ENCODE data around the gene ARL8B. TPM values are rescaled to one million over a fixed set of nuclear protein-coding genes. Genes with fewer than 3 reads are reported as not detected.

The ARL8B gene
- polyA plus RNA-seq, 1 of the 3 experiments (the other 2 are of a cell fraction), result 21.9 TPM

DNA sequence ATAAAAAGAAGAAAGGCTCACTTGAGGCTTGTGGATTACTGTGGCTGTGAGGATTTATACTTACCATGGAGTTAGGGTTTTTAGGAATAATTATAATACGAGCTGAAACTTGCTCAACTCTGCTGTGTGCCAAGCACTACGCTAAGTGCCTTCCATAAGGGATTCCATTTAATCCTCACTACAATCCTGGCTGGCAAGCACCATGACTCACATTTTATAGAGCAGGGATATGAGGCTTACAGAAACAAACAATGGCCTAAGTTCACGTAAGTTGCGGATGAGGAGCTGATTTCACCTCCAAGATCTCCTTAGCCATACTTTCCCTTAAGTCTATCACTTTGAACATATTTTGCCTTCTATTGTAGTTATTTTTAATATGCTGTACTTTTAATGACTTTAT is 43.9 kb upstream of the ARL8B start:
- Histone ChIP-seq H3K27me3 (ENCODE audit: insufficient read depth) (peaks cover 6% of the 10 kb centered on the region; the same call in 1 of the 2 replicates), H3K36me3 (replicated peaks in 1 of 2; ENCODE audit: control insufficient read depth in 1 of 2, insufficient read depth in 2 of 2, low read length in 1 of 2) (no peaks in the 10 kb centered on the region), H4K20me1 (ENCODE audit: insufficient read depth) (no peaks in the 10 kb centered on the region), H3F3A (replicated peaks; ENCODE audit: insufficient read depth) (no peaks in the 10 kb centered on the region), H3K79me2 (ENCODE audit: insufficient read depth) (no peaks in the 10 kb centered on the region), H3K4me1 (ENCODE audit: control insufficient read depth in 1 of 2, insufficient read depth in 2 of 2, low read depth in 1 of 2, low read length in 1 of 2) (no peaks in the 10 kb centered on the region), H3K4me3 (ENCODE audit: low read depth in 2 of 2, low read length in 1 of 2) (no peak overlapping the region), H3K9me2 (no peaks in the 10 kb centered on the region), H3K27ac (ENCODE audit: low read depth in 2 of 2, low read length in 1 of 2) (no peak overlapping the region), H3K9ac (no peak overlapping the region), H2AFZ (ENCODE audit: low read depth) (no peak overlapping the region), H3K4me2 (no peak overlapping the region), H3K9me3 (no peaks in the 10 kb centered on the region)
- ChIA-PET CTCF (no interaction called here), POLR2A (no interaction called here)
- no peak for DNase-seq
- TF ChIP-seq FOXM1 (IDR thresholded peaks at IDR 0.05; ENCODE audit: low read depth), result no peak
- no peak for TF ChIP-seq TEAD4 (IDR thresholded peaks at IDR 0.05; ENCODE audit: borderline replicate concordance, insufficient read depth)
- no peak for TF ChIP-seq TAF1 (IDR thresholded peaks at IDR 0.05; ENCODE audit: borderline replicate concordance, low read depth, low read length)
- TF ChIP-seq, protein P1, sequence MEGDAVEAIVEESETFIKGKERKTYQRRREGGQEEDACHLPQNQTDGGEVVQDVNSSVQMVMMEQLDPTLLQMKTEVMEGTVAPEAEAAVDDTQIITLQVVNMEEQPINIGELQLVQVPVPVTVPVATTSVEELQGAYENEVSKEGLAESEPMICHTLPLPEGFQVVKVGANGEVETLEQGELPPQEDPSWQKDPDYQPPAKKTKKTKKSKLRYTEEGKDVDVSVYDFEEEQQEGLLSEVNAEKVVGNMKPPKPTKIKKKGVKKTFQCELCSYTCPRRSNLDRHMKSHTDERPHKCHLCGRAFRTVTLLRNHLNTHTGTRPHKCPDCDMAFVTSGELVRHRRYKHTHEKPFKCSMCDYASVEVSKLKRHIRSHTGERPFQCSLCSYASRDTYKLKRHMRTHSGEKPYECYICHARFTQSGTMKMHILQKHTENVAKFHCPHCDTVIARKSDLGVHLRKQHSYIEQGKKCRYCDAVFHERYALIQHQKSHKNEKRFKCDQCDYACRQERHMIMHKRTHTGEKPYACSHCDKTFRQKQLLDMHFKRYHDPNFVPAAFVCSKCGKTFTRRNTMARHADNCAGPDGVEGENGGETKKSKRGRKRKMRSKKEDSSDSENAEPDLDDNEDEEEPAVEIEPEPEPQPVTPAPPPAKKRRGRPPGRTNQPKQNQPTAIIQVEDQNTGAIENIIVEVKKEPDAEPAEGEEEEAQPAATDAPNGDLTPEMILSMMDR (IDR thresholded peaks at IDR 0.05), result no peak
- TF ChIP-seq, protein P2, sequence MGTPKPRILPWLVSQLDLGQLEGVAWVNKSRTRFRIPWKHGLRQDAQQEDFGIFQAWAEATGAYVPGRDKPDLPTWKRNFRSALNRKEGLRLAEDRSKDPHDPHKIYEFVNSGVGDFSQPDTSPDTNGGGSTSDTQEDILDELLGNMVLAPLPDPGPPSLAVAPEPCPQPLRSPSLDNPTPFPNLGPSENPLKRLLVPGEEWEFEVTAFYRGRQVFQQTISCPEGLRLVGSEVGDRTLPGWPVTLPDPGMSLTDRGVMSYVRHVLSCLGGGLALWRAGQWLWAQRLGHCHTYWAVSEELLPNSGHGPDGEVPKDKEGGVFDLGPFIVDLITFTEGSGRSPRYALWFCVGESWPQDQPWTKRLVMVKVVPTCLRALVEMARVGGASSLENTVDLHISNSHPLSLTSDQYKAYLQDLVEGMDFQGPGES (IDR thresholded peaks at IDR 0.05; ENCODE audit: low read depth, low read length), result no peak
- TF ChIP-seq, protein P3, sequence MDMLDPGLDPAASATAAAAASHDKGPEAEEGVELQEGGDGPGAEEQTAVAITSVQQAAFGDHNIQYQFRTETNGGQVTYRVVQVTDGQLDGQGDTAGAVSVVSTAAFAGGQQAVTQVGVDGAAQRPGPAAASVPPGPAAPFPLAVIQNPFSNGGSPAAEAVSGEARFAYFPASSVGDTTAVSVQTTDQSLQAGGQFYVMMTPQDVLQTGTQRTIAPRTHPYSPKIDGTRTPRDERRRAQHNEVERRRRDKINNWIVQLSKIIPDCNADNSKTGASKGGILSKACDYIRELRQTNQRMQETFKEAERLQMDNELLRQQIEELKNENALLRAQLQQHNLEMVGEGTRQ (IDR thresholded peaks at IDR 0.05; ENCODE audit: borderline replicate concordance, low read depth, low read length), result no peak
- TF ChIP-seq RXRA (IDR thresholded peaks at IDR 0.05; ENCODE audit: borderline replicate concordance, low read depth), result no peak
- no peak for TF ChIP-seq EP300 (IDR thresholded peaks at IDR 0.05; ENCODE audit: borderline replicate concordance in 1 of 2, low read depth in 1 of 2, low read length in 1 of 2)
- TF ChIP-seq SMC3 (IDR thresholded peaks at IDR 0.05; ENCODE audit: low read depth, low read length), result no peak
- no peak for TF ChIP-seq NRF1 (IDR thresholded peaks at IDR 0.05; ENCODE audit: low read depth, low read length)
- 83% methylated on average over 4 of the region's 4 CpGs for WGBS (ENCODE audit: low lambda C conversion rate)

DNA sequence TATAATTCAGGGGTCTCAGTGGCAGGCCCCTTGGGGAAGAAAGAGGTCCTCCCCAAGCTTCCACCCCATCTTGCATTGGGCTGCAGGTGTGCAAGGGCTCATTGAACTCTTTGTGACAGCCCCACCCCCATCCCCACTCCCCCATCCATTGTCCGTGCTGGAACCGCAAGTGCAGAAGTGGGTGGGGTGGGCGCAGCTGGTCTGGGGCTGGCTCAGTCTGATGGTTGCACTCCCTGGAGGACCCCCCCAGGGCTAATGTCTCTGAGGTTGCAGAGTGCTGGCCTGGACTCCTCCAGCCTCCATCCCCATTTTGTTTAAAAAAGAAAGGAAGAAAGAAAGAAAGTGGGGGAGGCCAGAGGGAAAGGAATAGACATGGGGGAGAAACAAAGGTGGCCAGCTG is 42.3 kb upstream of the ARL8B start:
- H3K27ac ChIP-seq (ENCODE audit: low read depth in 2 of 2, low read length in 1 of 2), result no peak overlapping the region
- no peak overlapping the region for H3K4me2 ChIP-seq
- no peaks in the 10 kb centered on the region for H3F3A ChIP-seq (replicated peaks; ENCODE audit: insufficient read depth)
- TF ChIP-seq, protein P4, sequence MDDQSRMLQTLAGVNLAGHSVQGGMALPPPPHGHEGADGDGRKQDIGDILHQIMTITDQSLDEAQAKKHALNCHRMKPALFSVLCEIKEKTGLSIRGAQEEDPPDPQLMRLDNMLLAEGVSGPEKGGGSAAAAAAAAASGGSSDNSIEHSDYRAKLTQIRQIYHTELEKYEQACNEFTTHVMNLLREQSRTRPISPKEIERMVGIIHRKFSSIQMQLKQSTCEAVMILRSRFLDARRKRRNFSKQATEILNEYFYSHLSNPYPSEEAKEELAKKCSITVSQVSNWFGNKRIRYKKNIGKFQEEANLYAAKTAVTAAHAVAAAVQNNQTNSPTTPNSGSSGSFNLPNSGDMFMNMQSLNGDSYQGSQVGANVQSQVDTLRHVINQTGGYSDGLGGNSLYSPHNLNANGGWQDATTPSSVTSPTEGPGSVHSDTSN (IDR thresholded peaks at IDR 0.05), result no peak
- TF ChIP-seq EP300 (IDR thresholded peaks at IDR 0.05; ENCODE audit: borderline replicate concordance in 1 of 2, low read depth in 1 of 2, low read length in 1 of 2) (no peak), FOXM1 (IDR thresholded peaks at IDR 0.05; ENCODE audit: low read depth) (no peak), RCOR1 (IDR thresholded peaks at IDR 0.05; ENCODE audit: low read length) (no peak), POLR2AphosphoS5 (IDR thresholded peaks at IDR 0.05; ENCODE audit: low read depth, low read length) (no peak), NFIC (IDR thresholded peaks at IDR 0.05; ENCODE audit: borderline replicate concordance) (no peak), RXRA (IDR thresholded peaks at IDR 0.05; ENCODE audit: borderline replicate concordance, low read depth) (no peak)
- TF ChIP-seq, protein P5, sequence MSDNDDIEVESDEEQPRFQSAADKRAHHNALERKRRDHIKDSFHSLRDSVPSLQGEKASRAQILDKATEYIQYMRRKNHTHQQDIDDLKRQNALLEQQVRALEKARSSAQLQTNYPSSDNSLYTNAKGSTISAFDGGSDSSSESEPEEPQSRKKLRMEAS (IDR thresholded peaks at IDR 0.05; ENCODE audit: low read depth), result no peak
- TF ChIP-seq, protein P6, sequence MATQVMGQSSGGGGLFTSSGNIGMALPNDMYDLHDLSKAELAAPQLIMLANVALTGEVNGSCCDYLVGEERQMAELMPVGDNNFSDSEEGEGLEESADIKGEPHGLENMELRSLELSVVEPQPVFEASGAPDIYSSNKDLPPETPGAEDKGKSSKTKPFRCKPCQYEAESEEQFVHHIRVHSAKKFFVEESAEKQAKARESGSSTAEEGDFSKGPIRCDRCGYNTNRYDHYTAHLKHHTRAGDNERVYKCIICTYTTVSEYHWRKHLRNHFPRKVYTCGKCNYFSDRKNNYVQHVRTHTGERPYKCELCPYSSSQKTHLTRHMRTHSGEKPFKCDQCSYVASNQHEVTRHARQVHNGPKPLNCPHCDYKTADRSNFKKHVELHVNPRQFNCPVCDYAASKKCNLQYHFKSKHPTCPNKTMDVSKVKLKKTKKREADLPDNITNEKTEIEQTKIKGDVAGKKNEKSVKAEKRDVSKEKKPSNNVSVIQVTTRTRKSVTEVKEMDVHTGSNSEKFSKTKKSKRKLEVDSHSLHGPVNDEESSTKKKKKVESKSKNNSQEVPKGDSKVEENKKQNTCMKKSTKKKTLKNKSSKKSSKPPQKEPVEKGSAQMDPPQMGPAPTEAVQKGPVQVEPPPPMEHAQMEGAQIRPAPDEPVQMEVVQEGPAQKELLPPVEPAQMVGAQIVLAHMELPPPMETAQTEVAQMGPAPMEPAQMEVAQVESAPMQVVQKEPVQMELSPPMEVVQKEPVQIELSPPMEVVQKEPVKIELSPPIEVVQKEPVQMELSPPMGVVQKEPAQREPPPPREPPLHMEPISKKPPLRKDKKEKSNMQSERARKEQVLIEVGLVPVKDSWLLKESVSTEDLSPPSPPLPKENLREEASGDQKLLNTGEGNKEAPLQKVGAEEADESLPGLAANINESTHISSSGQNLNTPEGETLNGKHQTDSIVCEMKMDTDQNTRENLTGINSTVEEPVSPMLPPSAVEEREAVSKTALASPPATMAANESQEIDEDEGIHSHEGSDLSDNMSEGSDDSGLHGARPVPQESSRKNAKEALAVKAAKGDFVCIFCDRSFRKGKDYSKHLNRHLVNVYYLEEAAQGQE (IDR thresholded peaks at IDR 0.05; ENCODE audit: low read depth, low read length), result no peak
- TF ChIP-seq, protein P2 (IDR thresholded peaks at IDR 0.05; ENCODE audit: low read depth, low read length), result no peak
- no peaks in the 10 kb centered on the region for H3K4me1 ChIP-seq (ENCODE audit: control insufficient read depth in 1 of 2, insufficient read depth in 2 of 2, low read depth in 1 of 2, low read length in 1 of 2)
- no peak overlapping the region for H3K9ac ChIP-seq
- no peak for DNase-seq
- no peaks in the 10 kb centered on the region for H4K20me1 ChIP-seq (ENCODE audit: insufficient read depth)
- 93% methylated on average over 3 of the region's 3 CpGs for WGBS (ENCODE audit: low lambda C conversion rate)
- CTCF ChIA-PET, result no interaction called here
- POLR2A ChIA-PET, result no interaction called here
- no peaks in the 10 kb centered on the region for H3K9me3 ChIP-seq
- H3K27me3 ChIP-seq (ENCODE audit: insufficient read depth), result no peaks in the 10 kb centered on the region
- H3K79me2 ChIP-seq (ENCODE audit: insufficient read depth), result no peaks in the 10 kb centered on the region
- no peak overlapping the region for H3K4me3 ChIP-seq (ENCODE audit: low read depth in 2 of 2, low read length in 1 of 2)
- no peaks in the 10 kb centered on the region for H3K9me2 ChIP-seq
- H3K36me3 ChIP-seq (replicated peaks in 1 of 2; ENCODE audit: control insufficient read depth in 1 of 2, insufficient read depth in 2 of 2, low read length in 1 of 2), result no peaks in the 10 kb centered on the region
- no peak overlapping the region for H2AFZ ChIP-seq (ENCODE audit: low read depth)
